ENCODE measurements around the gene TRPV3.

Gene TRPV3

DNA sequence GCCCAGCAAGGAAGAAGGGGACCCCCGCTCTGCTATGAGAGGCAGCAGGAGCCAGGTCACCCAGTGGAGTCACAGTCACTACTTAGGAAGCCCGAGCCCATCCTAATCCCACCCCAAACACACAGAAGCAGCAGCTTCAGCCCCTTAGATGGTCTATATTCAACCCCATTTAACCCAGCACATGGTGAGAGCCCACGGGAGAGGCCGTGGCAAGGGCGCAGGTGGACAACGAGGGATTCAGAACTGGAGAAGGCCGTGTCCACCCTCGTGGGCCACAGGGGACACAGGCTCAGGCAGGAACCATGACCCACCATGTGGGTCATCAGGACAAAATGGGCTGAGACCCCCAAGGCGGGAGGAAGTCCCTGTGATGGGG is 1.6 kb upstream of the TRPV3 start:
- TF ChIP-seq POLR2A (IDR thresholded peaks at IDR 0.05; ENCODE audit: low read length): no peak
- no peak for TF ChIP-seq GATA1 (IDR thresholded peaks at IDR 0.05; ENCODE audit: low read depth, low read length)

DNA sequence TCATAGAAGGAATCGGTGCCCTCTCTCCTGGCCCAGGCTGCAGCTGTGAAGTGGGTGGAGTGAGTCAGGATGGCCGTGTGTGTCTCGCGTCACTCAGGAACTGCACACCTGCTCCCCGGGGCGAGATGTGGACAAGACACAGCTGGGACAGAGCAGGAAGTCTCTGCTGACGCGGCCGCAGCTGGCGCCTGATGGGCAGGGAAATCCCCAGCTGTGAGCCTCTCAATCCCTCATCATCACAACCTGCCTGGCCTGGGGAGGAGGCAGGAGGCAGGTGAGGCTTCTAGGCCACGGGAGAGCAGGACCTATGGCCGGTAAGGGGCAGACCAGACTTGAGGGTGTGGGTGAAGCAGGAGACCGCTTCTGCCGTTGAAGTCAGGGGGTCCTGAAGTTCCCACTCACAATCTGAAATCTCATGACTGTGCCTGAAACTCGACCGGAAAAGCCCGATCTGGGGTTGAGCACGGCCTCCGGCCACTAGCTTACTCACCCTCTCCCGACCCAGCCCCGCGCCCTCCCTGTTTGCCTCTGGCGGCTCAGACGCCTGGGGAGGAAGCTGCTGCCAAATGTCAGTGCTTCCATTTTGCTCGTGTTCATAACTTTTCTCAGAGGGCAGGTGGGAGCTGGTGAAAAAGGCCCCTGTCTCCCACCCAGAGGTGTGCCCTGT is 1.1 kb upstream of the TRPV3 start:
- no peak for DNase-seq
- TF ChIP-seq POLR2A (IDR thresholded peaks at IDR 0.05; ENCODE audit: low read length) (no peak), GATA1 (IDR thresholded peaks at IDR 0.05; ENCODE audit: low read depth, low read length) (no peak)

More for the DNA sequence above, 1.6 kb upstream of the TRPV3 start:
- no peak for DNase-seq

DNA sequence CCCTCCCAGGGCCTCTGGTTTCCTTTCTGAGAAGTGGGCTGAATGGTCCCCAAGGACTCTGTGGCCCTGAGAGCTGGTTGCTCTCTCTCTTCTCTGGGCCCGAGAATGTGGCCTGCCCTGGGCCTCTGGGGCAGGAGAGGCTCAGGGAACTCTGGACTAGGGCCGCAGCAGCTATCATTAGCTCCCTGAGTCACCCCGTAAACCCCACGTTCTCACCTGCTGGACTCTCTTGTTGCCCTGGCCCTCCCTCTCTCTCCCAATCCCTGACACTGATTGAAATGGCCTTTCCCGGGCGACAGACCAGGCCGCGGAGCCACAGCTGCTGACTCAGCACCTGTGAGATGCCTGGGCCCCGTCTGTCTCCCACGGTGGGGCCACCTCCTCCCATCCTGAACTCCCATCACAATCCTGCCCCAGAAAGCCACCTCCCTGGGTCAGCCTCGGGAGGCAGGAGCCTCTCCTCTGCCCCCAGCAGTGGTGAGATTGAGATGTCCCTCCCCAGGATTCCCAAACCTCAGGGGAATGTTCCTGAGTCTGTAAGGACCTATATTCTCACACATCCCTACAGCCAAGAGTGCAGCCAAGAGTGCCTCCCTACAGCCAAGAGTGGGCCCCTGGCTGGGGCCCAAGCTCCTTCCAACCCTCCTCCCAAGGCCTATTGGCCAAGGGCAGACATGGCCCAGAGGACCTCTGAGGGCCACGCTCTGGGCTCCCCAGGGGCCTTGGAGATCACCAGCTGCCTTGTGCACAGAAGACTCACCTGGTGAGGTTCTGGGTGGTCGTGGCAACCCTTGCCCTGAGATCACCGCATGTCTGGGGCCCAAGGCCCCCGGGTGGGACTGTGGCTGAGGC is 470 bp downstream of the TRPV3 start:
- no peak for DNase-seq
- no peak for TF ChIP-seq POLR2A (IDR thresholded peaks at IDR 0.05; ENCODE audit: low read length)
- TF ChIP-seq GATA1 (IDR thresholded peaks at IDR 0.05; ENCODE audit: low read depth, low read length): no peak

DNA sequence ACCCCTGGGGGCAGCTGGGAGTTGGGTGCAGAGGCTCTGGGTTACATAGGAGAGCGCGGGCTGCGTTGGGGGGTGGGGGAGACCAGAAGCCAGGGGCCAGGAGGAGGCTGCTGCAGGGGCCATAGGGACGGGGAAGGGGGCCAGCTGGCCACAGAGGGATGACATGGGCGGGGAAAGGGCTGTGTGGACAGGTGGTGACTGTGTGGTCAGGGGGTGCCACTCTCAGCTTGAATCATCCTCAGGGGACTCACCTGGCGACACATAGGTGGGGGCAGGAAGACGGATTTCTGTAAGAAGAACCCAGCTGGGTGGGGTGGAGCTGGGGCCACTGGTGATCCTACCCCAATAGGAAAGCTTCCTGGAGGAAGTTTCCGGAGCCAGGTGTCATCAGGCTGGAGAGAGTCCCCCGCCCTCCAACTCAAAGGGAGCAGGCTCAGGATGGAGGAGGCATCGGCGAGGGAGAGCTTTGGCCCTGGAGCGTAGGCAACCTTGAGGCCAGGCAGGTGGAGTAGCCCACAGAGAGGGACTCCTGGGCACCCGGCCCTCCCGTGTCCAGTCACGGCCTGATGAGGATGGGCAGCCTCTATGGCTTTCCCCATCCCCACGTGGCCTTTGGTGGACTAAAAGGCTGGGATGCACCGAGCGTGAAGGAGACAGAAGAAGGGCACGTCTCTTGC is 1.2 kb downstream of the TRPV3 start:
- DNase-seq: no peak
- TF ChIP-seq GATA1 (IDR thresholded peaks at IDR 0.05; ENCODE audit: low read depth, low read length) (no peak), POLR2A (IDR thresholded peaks at IDR 0.05; ENCODE audit: low read length) (no peak)

DNA sequence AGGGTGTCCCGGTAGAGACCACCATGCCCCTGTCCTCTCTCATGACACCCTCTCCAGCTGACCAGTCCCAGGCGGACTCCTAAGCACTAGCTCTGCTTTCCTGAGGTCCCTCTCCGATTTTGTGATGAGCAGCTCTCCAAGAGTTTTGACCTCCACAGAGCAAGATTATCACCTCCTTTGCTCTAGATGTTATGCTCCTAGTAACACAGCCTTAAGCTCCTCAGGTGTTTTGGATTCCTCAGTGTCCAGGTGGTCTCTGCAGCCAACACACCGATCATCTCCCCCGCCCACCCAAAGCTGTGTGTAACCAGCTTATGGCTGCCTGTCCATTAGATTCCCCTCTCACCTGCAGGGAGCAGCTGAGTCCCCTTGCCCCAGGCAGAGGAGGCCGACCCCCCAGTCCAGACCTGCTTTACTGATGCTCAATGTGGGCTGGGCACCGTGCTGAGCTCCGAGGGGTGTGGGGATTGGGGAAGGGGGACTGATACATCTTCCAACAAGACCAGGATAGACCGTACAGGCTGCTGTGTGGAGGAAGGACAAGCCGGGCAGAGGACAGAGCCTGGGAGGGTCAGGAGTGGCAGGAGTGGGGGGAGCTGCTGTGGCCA is 2.3 kb downstream of the TRPV3 start:
- DNase-seq: no peak
- TF ChIP-seq GATA1 (IDR thresholded peaks at IDR 0.05; ENCODE audit: low read depth, low read length) (no peak), POLR2A (IDR thresholded peaks at IDR 0.05; ENCODE audit: low read length) (no peak)

DNA sequence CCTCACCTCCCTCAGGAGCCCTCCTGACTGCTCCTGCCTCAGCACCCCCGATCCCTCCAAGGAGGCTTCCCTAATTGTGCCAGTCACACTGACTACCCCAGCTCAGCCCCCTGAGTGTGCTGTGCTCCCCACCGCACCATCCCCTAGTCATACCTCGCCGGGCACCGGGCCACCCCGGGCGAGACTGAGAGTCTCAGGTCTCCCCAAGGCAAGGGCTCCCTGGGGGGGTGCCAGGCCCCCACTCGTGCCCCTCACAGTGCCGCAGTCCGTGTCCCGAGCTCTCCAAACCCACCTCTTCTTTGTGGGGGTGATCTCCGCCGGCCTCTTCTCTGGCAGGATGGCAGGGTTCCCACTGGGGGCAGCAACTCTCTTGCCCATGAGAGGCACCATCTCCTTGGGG is 3.2 kb downstream of the TRPV3 start:
- TF ChIP-seq POLR2A (IDR thresholded peaks at IDR 0.05; ENCODE audit: low read length) (no peak), GATA1 (IDR thresholded peaks at IDR 0.05; ENCODE audit: low read depth, low read length) (no peak)
- DNase-seq: no peak

DNA sequence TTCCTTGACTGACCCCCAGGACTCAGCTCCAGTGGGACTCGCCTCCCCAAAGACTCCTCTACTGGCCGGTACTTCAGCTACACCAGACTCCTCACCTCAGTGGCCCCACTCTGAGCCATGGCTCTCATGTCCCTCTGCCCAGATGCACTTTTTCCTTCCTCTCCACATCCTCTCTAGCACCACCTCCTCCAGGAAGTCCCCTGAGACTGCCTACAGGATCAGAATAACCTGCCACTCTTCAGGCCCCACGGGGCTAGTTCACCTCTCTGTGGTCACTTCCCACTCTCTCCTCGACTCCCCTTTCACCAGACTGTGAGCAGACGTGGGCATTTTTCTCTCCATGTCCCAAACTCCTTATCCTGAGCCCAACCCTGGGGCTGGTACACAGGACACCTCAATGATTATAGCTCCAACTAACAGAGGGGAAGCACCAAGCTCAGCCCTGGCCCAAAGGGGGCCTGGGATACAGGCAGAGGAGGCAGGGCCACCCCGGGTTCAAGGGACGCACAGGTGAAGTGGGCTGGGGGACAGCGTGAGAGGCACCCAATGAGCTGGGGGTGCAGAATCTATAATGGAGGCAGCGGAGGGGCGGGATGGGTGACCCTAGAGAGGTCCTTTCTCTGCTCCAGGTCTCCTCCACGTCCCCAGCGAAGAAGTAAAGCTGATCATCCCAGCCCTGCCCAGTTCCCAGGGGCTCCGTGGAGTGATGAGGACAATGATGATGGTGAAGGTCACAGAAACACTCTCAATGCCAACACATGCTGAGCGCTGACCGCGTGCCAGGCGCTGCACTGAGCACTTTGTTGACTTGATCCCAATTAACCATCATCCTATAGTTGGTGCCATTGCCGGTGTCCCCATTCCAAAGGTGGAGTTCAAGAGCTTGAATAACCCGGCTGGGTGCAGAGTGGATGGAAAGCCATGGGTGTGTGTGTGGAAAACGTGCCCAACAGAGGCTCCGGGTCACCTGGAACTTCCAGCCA is 3.9 kb downstream of the TRPV3 start:
- DNase-seq: no peak
- TF ChIP-seq POLR2A (IDR thresholded peaks at IDR 0.05; ENCODE audit: low read length): no peak
- no peak for TF ChIP-seq GATA1 (IDR thresholded peaks at IDR 0.05; ENCODE audit: low read depth, low read length)

DNA sequence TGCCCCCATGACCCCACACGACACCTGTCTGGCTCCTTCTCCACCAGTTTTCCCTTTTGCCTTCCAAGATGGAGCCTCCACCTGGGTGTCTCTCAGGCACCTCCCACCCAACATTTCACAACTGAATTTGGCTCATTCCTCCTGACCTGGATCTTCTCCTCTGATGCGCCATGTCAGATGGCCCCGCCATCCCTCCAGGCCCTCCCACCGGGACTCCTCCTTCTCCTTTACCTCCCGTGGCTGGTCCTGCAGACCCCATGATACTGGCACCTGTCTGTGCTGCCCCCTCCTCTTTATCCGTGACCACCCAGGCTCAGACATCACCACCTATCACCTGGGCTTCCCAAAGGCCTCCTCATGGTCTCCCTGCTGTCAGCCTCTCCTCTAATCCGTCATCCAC is 4.7 kb downstream of the TRPV3 start:
- DNase-seq: no peak
- TF ChIP-seq POLR2A (IDR thresholded peaks at IDR 0.05; ENCODE audit: low read length) (no peak), GATA1 (IDR thresholded peaks at IDR 0.05; ENCODE audit: low read depth, low read length) (no peak)

DNA sequence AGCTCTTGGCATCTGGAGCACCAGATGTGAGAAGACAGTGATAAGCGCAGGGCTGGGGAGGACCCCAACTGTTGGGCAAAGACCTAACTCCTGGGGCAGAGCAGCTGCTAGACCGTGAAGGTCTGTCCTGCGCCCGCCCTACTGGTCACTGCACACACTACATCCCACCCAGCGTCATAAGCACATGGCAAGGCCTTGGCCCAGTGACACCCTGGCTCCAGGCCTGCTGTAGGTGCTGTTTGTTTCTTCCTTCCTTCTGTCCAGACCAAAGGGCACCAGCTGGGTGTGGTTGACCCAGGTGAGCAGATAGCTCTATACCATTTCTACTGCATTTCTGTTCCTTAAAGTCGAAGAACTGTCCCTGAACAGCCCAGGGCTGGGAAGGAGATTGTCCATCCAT is 6.4 kb downstream of the TRPV3 start:
- no peak for DNase-seq
- TF ChIP-seq POLR2A (IDR thresholded peaks at IDR 0.05; ENCODE audit: low read length): no peak
- no peak for TF ChIP-seq GATA1 (IDR thresholded peaks at IDR 0.05; ENCODE audit: low read depth, low read length)

DNA sequence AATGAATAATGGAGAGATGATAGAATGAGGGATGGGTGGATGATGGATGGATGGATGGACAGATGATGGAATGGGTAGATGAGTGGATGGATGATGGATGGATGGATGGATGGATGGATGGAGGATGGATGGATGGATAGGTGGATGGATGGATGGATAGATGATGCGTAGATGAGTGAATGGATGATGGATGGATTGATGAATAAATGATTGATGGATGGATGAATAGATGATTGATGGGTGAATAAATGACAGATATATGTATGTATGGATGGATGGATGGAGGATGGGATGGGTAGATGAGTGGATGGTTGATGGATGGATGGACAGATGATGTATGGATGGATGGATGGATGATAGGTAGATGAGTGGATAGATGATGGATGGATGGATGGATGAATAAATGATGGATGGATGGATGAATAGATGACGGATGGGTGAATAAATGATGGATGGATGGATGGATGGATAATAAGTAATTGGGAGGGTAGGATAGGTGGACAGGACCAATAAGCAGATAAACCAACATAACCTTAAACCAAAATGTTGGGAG is 7.9 kb downstream of the TRPV3 start:
- TF ChIP-seq POLR2A (IDR thresholded peaks at IDR 0.05; ENCODE audit: low read length) (no peak), GATA1 (IDR thresholded peaks at IDR 0.05; ENCODE audit: low read depth, low read length) (no peak)
- no peak for DNase-seq

DNA sequence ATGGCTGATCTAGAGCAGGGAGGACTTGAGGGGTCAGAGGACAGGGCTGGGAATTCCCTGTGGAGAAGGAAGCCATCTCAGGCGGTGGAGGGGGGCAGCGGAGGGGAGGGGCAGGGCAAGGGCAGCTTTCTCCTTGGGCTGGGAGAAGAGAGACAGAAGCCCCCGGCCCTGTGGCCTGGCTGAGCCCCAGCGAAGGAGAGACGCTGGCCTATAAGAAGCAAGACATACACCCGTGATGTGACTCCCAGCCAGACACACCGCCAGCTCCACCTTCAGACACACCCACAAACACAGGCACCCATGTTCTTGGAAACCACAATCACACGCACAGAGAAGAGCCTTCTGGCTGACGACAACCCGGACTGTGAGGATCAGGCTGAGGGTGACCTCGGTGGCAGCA is 10.0 kb downstream of the TRPV3 start:
- no peak for DNase-seq
- TF ChIP-seq POLR2A (IDR thresholded peaks at IDR 0.05; ENCODE audit: low read length) (no peak), GATA1 (IDR thresholded peaks at IDR 0.05; ENCODE audit: low read depth, low read length) (no peak)

DNA sequence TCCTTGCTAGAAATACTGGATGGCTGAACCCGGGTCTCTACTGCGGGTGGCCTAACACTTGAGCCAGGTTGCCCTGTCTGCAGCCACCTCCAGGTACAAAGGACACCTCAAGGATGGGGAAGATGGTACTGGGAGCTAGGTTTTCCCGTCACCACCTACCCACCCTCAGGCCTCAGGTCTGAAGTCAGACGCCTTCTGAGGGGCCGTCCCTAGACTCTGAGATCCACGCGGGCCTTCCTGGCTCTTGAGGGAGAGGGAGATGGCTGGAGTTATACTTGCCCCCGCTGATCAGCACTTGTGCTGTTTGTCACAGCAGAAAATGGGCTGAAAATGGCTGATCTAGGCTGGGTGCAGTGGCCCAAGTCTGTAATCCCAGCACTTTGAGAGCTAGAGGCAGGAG is 10.6 kb downstream of the TRPV3 start:
- DNase-seq: no peak
- TF ChIP-seq POLR2A (IDR thresholded peaks at IDR 0.05; ENCODE audit: low read length) (no peak), GATA1 (IDR thresholded peaks at IDR 0.05; ENCODE audit: low read depth, low read length) (no peak)

DNA sequence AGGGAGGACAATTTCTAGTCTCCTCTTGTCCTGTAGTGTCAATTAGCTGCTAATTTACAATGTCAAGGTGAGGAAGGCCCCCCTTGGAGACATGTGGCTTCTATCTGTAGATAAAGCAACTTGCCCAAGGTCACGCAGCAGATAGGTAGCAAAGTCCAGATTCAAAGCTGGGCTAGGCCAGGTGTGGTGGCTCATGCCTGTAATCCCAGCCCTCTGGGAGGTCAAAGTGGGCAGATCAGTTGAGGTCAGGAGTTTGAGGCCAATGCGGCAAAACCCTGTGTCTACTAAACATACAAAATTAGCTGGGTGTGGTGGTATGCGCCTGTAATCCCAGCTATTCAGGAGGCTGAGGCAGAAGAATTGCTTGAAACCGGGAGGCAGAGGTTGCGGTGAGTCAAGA is 11.1 kb downstream of the TRPV3 start:
- TF ChIP-seq POLR2A (IDR thresholded peaks at IDR 0.05; ENCODE audit: low read length) (no peak), GATA1 (IDR thresholded peaks at IDR 0.05; ENCODE audit: low read depth, low read length) (no peak)
- no peak for DNase-seq
